Ovary (tissue), 3 donors: ENCODE data around the gene LPAR2.
"Not testable (repeated sequence)": the region's sequence is repeated elsewhere in the genome, so short reads cannot be mapped to it uniquely, and the experiment has no call there.

Experiments
- CTCF ChIP-seq, 3 donors: fragments of 450-650 bp in 2 of 3; fragments of 200-600 bp in 1 of 3; IDR thresholded peaks; one replicate each; pipeline versions ENCODE4 v1.5.1 to v1.8.0; 2016 to 2022; ENCODE audit warnings: antibody characterized with exemption in 3 of 3, mild to moderate bottlenecking in 1 of 3
- POLR2A ChIP-seq: fragments of 450-650 bp; IDR thresholded peaks from one replicate; pipeline ENCODE4 v1.6.1; 2017; ENCODE audit warnings: antibody characterized with exemption, mild to moderate bottlenecking, moderate library complexity
- donor health status: DM: no; HTN: no; CAD: no.

GRCh38 chr19:19598728-19599451 lies 29.1 kb downstream of the LPAR2 start:
- TF ChIP-seq CTCF (IDR thresholded peaks at IDR 0.05); POLR2A: not testable (repeated sequence)
